Peyer's patch (tissue), 4 donors: ENCODE data around the gene CDC123.
"Not testable (repeated sequence)": the region's sequence is repeated elsewhere in the genome, so short reads cannot be mapped to it uniquely, and the experiment has no call there.

Source experiments
- POLR2A ChIP-seq, 2 donors: fragments of 450-650 bp; IDR thresholded peaks; one replicate each; pipeline ENCODE4 v1.5.1; 2017; ENCODE audit warnings: antibody characterized with exemption in 2 of 2, mild to moderate bottlenecking in 2 of 2, moderate library complexity in 2 of 2
- TF ChIP-seq, protein P1 (sequence below), 6 experiments: fragments of 450-650 bp in 4 of 6; fragments of 200-600 bp in 2 of 6; sonication (generic) in 1 of 6; IDR thresholded peaks; one replicate each; pipeline ENCODE4 v1.5.1; 2017 to 2019; ENCODE audit warnings: antibody characterized with exemption in 6 of 6, mild to moderate bottlenecking in 3 of 6, moderate library complexity in 1 of 6

DNA sequence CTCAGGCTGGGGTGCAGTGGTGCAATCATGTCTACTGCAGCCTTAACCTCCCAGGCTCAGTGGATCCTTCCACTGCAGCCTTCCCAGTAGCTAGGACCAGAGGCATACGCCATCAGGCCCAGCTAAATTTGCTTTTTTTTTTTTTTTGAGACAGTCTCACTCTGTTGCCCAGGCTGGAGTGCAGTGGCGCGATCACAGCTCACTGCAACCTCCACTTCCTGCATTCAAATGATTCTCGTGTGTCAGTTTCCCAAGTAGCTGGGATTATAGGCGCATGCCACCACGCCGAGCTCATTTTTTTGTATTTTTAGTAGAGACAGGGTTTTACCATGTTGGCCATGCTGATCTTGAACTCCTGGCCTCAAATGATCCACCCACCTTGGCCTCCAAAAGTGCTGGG lies 81.9 kb downstream of the CDC123 start:
- TF ChIP-seq POLR2A (IDR thresholded peaks at IDR 0.05) = not testable (repeated sequence)
- TF ChIP-seq, protein P1, sequence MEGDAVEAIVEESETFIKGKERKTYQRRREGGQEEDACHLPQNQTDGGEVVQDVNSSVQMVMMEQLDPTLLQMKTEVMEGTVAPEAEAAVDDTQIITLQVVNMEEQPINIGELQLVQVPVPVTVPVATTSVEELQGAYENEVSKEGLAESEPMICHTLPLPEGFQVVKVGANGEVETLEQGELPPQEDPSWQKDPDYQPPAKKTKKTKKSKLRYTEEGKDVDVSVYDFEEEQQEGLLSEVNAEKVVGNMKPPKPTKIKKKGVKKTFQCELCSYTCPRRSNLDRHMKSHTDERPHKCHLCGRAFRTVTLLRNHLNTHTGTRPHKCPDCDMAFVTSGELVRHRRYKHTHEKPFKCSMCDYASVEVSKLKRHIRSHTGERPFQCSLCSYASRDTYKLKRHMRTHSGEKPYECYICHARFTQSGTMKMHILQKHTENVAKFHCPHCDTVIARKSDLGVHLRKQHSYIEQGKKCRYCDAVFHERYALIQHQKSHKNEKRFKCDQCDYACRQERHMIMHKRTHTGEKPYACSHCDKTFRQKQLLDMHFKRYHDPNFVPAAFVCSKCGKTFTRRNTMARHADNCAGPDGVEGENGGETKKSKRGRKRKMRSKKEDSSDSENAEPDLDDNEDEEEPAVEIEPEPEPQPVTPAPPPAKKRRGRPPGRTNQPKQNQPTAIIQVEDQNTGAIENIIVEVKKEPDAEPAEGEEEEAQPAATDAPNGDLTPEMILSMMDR (IDR thresholded peaks at IDR 0.05) = not testable (repeated sequence)
